SK-N-MC (cell line): ENCODE data around the gene LHFPL5.
A peak's percentile ranks its signal among the peaks of the same experiment; 100 is the strongest.

Source experiments
- DNase-seq: peaks from one replicate; pipeline ENCODE4 v3.0.0-alpha.2; 2011; ENCODE audit warnings: low read depth, low spot score
- H3K27ac ChIP-seq: fragments of 200-600 bp; sonication (generic); 2 replicates; pipeline ENCODE4 v1.5.1; 2016; ENCODE audit warnings: mixed run types
- H3K36me3 ChIP-seq: fragments of 200-600 bp; sonication (generic); 2 replicates; pipeline ENCODE4 v1.6.1; 2017; ENCODE audit warnings: antibody characterized with exemption, low read length, mixed read lengths; ENCODE audit not compliant: insufficient read depth
- H3K4me3 ChIP-seq: fragments of 200-600 bp; sonication (generic); 2 replicates; pipeline ENCODE4 v1.5.1; 2016
- H3K9ac ChIP-seq: fragments of 200-600 bp; sonication (generic); 2 replicates; pipeline ENCODE4 v1.8.0; 2017; ENCODE audit warnings: mixed run types, mixed read lengths; ENCODE audit not compliant: insufficient read length
- H3K9me3 ChIP-seq: fragments of 200-600 bp; sonication (generic); 2 replicates; pipeline ENCODE4 v1.6.1; 2017; ENCODE audit warnings: low read depth, mild to moderate bottlenecking, antibody characterized with exemption, low read length, moderate library complexity, mixed read lengths
- EZH2 ChIP-seq: fragments of 200-600 bp; sonication (generic); IDR thresholded peaks from one replicate; pipeline ENCODE4 v1.6.1; 2017; ENCODE audit warnings: antibody characterized with exemption
- FOXP2 ChIP-seq: optimal IDR thresholded peaks from 2 replicates; pipeline ENCODE3; 2011; ENCODE audit warnings: mild to moderate bottlenecking, moderate library complexity; ENCODE audit not compliant: insufficient read depth; ENCODE audit errors: extremely low read length, control extremely low read depth
- POLR2AphosphoS5 ChIP-seq: IDR thresholded peaks from 2 replicates; pipeline ENCODE4 v1.6.1; 2012; ENCODE audit warnings: mild to moderate bottlenecking, low read depth, low read length, borderline replicate concordance

Gene LHFPL5

DNA sequence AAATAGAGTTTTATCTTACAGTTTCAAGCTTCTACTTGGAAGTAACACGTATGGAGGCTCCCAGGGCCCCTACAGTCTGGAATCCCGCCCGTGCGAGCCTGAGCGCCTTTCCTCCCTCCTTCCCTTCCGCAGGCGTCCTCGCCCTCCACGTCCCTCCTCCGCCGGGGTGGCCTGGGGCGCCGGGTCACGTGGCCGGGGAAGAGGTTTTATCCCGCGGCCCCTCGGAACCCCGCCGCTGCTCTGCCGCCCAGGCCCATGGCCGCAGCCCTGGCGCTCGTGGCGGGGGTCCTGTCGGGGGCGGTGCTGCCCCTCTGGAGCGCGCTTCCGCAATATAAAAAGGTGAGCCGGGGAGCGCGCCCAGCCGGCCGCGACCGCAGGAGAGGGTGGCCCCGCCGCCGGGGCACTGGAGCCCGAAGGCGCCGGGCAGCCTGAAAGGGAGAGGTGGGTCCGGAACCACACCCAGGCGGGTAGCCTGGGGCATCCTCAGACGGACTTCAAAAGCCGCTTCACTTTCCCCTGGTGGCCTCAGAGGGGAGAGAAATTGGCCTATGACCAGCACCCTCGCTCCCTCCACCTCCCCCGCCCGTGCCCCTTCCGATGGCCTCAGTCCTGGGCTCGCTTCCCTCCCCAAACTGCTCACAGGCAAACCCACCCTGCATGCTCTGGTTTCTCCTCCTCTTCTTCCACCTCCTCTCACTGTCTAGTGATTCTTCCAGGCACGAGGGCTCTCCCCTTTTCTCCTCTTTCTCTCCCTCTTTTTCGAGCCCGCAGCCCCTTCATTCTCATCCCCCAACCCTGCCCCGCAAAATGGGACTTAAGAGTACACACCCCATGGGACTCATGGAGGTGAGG is 28.6 kb upstream of the LHFPL5 start, which contains the start of gene CLPSL2:
CLPSL2 (plus strand) TSS at position 235 of the 852 bp plus-strand sequence; CDS start at position 256, 21 bp downstream.
- no peak for TF ChIP-seq EZH2
- TF ChIP-seq FOXP2 = no peak
- TF ChIP-seq POLR2AphosphoS5 = no peak
- Histone ChIP-seq H3K9ac (no peak within 1 kb of the TSS), H3K36me3 (no peaks in the 10 kb centered on the region), H3K27ac (no peak within 1 kb of the TSS), H3K9me3 (no peaks in the 10 kb centered on the region), H3K4me3 (peak within 1 kb of the TSS; percentile 53)
- DNase-seq = no peak

DNA sequence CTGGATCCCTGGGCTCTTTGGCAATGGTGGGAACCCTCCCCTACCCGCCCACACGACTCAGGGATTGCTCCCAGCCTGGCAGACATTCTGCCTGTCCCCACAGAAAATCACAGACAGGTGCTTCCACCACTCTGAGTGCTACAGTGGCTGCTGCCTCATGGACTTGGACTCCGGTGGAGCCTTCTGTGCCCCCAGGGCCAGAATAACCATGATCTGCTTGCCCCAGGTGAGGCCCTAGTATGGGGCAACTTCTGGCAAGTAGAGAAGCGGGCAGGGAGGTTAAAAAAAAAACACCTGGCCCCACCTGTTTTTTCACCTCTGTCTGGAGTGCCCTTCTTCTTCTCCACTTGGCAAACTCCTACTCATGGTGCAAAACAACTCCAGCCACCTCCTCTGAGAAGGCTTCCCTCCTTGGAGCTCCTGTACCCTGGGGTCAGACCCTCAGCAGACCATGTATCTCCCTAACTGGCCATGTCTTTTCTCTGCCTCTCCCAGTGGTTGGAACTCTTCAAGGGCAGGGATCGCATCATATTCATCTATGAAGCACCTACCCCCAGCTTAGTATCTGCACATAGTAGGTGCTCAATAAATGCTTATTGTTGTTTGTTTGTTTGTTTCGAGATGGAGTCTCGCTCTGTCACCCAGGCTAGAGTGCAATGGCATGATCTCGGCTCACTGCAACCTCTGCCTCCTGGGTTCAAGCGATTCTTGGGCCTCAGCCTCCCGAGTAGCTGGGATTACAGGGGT is 27.6 kb upstream of the LHFPL5 start:
- no peak for TF ChIP-seq FOXP2
- TF ChIP-seq EZH2 = no peak
- no peak for TF ChIP-seq POLR2AphosphoS5
- Histone ChIP-seq H3K4me3 (no peak overlapping the region), H3K27ac (no peak overlapping the region), H3K9ac (no peak overlapping the region), H3K36me3 (no peaks in the 10 kb centered on the region), H3K9me3 (no peaks in the 10 kb centered on the region)
- DNase-seq = no peak

GRCh38 chr6:35778437-35778836 is 26.7 kb upstream of the LHFPL5 start:
- Histone ChIP-seq H3K27ac (no peak overlapping the region), H3K9ac (no peak overlapping the region), H3K4me3 (no peak overlapping the region), H3K9me3 (no peaks in the 10 kb centered on the region), H3K36me3 (no peaks in the 10 kb centered on the region)
- TF ChIP-seq FOXP2 (no peak), POLR2AphosphoS5 (no peak), EZH2 (no peak)
- DNase-seq = no peak

GRCh38 chr6:35780719-35781118 is 24.4 kb upstream of the LHFPL5 start, which contains the start of gene CLPSL1:
CLPSL1 (plus strand) TSS chr6:35781019; CDS start chr6:35781111, 92 bp downstream.
- Histone ChIP-seq H3K9ac (no peak within 1 kb of the TSS), H3K36me3 (no peaks in the 10 kb centered on the region), H3K4me3 (no peak within 1 kb of the TSS), H3K27ac (no peak within 1 kb of the TSS), H3K9me3 (no peaks in the 10 kb centered on the region)
- DNase-seq = no peak
- TF ChIP-seq POLR2AphosphoS5 = no peak
- TF ChIP-seq FOXP2 = no peak
- no peak for TF ChIP-seq EZH2

GRCh38 chr6:35781290-35781689 is 23.9 kb upstream of the LHFPL5 start:
- Histone ChIP-seq H3K9ac (no peak overlapping the region), H3K4me3 (no peak overlapping the region), H3K9me3 (no peaks in the 10 kb centered on the region), H3K27ac (no peak overlapping the region), H3K36me3 (no peaks in the 10 kb centered on the region)
- no peak for TF ChIP-seq FOXP2
- TF ChIP-seq POLR2AphosphoS5 = no peak
- TF ChIP-seq EZH2 = no peak
- no peak for DNase-seq

DNA sequence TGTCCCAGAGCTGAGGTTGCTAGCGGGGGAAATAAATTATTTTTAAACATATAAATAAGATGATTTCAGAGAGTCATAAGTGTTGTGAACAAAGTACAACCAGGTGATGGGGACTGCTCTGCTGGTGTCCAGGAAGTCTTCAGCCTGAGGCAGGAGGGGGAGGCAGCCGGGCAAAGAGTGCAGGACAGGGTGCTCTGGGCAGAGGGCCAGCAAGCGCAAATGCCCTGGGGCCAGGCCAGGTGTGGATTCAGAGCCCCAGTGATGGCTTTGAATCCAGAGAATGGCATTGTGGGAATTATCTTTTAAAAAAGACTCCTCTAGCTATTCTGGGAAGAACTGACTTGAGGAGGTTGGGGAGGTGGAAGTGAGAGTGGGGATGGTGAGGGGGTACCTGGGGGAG is 22.7 kb upstream of the LHFPL5 start:
- TF ChIP-seq POLR2AphosphoS5 = no peak
- TF ChIP-seq FOXP2 = no peak
- TF ChIP-seq EZH2 = no peak
- Histone ChIP-seq H3K36me3 (no peaks in the 10 kb centered on the region), H3K4me3 (no peak overlapping the region), H3K27ac (no peak overlapping the region), H3K9me3 (no peaks in the 10 kb centered on the region), H3K9ac (no peak overlapping the region)
- DNase-seq = no peak

DNA sequence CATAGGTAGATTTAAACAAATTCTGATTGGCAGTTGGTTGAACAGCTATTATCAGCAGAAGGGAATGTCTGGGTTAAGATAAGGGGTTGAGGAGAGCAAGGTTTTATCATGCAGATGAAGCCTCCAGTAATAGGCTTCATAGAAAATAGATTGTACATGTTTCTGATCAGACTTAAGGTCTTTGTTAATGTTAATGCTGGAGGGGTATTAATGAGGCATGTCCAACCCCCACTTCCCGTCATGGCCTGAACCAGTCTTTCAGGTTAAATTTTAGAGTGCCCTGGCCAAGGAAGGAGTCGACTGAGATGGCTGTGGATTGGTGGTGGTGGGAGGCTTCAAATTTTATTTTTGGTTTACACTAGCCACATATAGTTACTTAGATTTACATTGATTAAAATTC is 21.0 kb upstream of the LHFPL5 start:
- no peaks in the 10 kb centered on the region for H3K36me3 ChIP-seq
- no peak overlapping the region for H3K27ac ChIP-seq
- no peak overlapping the region for H3K9ac ChIP-seq
- no peak for TF ChIP-seq POLR2AphosphoS5
- no peak for TF ChIP-seq EZH2
- TF ChIP-seq FOXP2 = no peak
- no peak for DNase-seq
- H3K4me3 ChIP-seq = no peak overlapping the region
- no peaks in the 10 kb centered on the region for H3K9me3 ChIP-seq

GRCh38 chr6:35786272-35786671 is 18.9 kb upstream of the LHFPL5 start:
- H3K27ac ChIP-seq = no peak overlapping the region
- no peak for TF ChIP-seq EZH2
- no peak for TF ChIP-seq FOXP2
- TF ChIP-seq POLR2AphosphoS5 = no peak
- H3K4me3 ChIP-seq = no peak overlapping the region; the same call in 1 of the 2 replicates
- H3K9ac ChIP-seq = no peak overlapping the region
- no peak for DNase-seq
- H3K36me3 ChIP-seq = no peaks in the 10 kb centered on the region
- H3K9me3 ChIP-seq = no peaks in the 10 kb centered on the region

GRCh38 chr6:35786810-35787209 is 18.3 kb upstream of the LHFPL5 start:
- DNase-seq = no peak
- Histone ChIP-seq H3K4me3 (peak overlapping the region; percentile 51), H3K27ac (no peak overlapping the region), H3K9me3 (no peaks in the 10 kb centered on the region), H3K36me3 (no peaks in the 10 kb centered on the region), H3K9ac (no peak overlapping the region)
- TF ChIP-seq FOXP2 (no peak), EZH2 (no peak), POLR2AphosphoS5 (no peak)
